WERI-Rb-1 (cell line): ENCODE measurements around the gene BNC2.

ENCODE experiments used
- DNase-seq: peaks from one replicate; pipeline ENCODE4 v3.0.0-alpha.2; 2020
- H3K27ac ChIP-seq: fragments of 250-450 bp; sonication (Bioruptor Pico); 2 replicates; pipeline ENCODE4 v1.5.1; 2020; ENCODE audit warnings: mild to moderate bottlenecking, moderate library complexity
- H3K27me3 ChIP-seq: fragments of 250-450 bp; sonication (Bioruptor Pico); 2 replicates; pipeline ENCODE4 v1.5.1; 2021; ENCODE audit warnings: mild to moderate bottlenecking, low read depth, moderate library complexity; ENCODE audit not compliant: insufficient read depth, severe bottlenecking
- H3K36me3 ChIP-seq: fragments of 250-450 bp; sonication (Bioruptor Pico); 2 replicates; pipeline ENCODE4 v1.5.1; 2020; ENCODE audit warnings: mild to moderate bottlenecking, moderate library complexity
- H3K4me3 ChIP-seq: 2 replicates; pipeline ENCODE4 v1.5.1; 2011; ENCODE audit warnings: low read depth, mild to moderate bottlenecking, control low read depth, low read length
- H3K9me3 ChIP-seq: fragments of 250-450 bp; sonication (Bioruptor Pico); 2 replicates; pipeline ENCODE4 v1.5.1; 2021; ENCODE audit warnings: mild to moderate bottlenecking, moderate library complexity; ENCODE audit not compliant: severe bottlenecking
- TF ChIP-seq, protein P1 (sequence below): IDR thresholded peaks from 2 replicates; pipeline ENCODE4 v1.5.1; 2011; ENCODE audit warnings: low read depth, mild to moderate bottlenecking, control low read depth, inconsistent platforms, low read length

BNC2 gene

DNA sequence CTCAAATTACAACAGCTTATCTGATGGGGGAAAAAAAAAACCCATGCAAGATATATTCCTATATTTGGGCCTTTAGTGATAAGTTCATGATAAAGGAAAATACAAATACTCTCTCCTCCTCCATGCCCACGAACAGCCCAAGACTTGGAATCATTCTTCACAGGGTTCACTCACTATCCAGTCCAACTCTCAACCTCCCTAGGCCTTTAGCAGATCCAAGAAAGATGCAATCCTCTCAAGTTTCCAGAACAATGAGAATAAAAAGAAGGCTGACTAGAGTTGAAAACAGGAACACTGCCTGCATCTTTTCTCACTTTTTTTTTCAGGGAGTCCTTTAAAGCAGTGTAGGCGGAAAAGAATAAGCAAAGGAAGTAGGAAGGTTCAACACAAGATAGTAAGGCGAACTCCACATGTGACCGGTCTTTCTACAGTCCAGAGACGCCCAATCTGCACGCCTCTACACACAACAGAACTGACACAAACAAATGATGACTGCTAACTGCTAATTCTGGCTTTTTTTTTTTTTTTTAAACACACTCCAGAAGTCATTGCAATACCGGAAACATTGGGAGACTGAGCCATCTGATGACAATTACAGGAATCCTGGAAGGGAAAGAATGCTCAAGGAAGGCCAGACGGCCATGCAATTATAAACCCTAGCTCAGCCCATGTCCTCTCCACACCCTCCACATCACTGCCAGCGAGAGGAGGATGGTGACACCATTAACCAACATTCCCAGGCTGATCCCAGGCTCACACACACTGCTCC, 75.4 kb downstream of the BNC2 start:
- Histone ChIP-seq H3K36me3 (no peaks in the 10 kb centered on the region), H3K4me3 (no peak overlapping the region), H3K27me3 (no peaks in the 10 kb centered on the region), H3K9me3 (no peaks in the 10 kb centered on the region), H3K27ac (no peak overlapping the region)
- DNase-seq: no peak
- TF ChIP-seq, protein P1, sequence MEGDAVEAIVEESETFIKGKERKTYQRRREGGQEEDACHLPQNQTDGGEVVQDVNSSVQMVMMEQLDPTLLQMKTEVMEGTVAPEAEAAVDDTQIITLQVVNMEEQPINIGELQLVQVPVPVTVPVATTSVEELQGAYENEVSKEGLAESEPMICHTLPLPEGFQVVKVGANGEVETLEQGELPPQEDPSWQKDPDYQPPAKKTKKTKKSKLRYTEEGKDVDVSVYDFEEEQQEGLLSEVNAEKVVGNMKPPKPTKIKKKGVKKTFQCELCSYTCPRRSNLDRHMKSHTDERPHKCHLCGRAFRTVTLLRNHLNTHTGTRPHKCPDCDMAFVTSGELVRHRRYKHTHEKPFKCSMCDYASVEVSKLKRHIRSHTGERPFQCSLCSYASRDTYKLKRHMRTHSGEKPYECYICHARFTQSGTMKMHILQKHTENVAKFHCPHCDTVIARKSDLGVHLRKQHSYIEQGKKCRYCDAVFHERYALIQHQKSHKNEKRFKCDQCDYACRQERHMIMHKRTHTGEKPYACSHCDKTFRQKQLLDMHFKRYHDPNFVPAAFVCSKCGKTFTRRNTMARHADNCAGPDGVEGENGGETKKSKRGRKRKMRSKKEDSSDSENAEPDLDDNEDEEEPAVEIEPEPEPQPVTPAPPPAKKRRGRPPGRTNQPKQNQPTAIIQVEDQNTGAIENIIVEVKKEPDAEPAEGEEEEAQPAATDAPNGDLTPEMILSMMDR: no peak

DNA sequence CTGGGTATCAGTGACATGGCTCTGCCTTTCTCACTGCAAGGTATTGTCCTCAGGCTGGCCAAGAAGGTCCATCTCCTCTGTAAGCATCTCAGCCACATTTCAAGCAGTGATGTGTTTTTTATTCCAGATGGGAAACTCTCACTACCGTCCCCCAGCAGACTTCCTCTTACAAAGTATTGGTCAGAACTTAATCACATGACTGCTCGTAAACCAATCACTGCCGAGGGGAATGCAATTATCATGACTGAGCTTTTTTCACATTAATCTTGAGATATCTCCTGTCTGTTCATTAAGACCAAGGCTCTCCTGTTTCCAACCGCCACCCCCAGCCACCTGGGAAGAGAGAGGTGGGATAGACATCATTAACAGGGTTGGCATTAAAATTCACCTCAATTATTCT, 76.4 kb downstream of the BNC2 start:
- H3K9me3 ChIP-seq: no peaks in the 10 kb centered on the region
- H3K4me3 ChIP-seq: no peak overlapping the region
- no peaks in the 10 kb centered on the region for H3K27me3 ChIP-seq
- no peak for DNase-seq
- H3K27ac ChIP-seq: no peak overlapping the region
- TF ChIP-seq, protein P1: no peak
- H3K36me3 ChIP-seq: no peaks in the 10 kb centered on the region

DNA sequence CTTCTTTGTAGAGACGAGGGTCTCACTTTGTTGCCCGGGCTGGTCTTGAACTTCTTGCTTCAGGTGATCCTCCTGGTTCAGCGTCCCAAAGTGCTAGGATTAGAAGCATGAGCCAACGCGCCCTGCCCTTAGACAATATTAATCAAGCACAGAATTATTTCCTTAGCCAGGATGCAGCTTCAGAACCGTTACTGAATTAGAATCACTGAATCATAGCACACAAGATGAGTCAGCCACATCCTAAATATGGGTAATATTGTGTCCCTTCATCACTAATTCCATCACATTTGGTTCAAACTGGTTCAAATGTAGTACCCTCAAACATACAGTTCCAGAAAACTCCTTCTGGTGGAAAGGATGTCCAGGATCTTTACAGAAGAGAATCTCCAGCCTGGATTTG, 82.7 kb downstream of the BNC2 start:
- TF ChIP-seq, protein P1: no peak
- Histone ChIP-seq H3K4me3 (no peak overlapping the region), H3K9me3 (no peaks in the 10 kb centered on the region), H3K27me3 (no peaks in the 10 kb centered on the region), H3K36me3 (no peaks in the 10 kb centered on the region), H3K27ac (no peak overlapping the region)
- DNase-seq: no peak

DNA sequence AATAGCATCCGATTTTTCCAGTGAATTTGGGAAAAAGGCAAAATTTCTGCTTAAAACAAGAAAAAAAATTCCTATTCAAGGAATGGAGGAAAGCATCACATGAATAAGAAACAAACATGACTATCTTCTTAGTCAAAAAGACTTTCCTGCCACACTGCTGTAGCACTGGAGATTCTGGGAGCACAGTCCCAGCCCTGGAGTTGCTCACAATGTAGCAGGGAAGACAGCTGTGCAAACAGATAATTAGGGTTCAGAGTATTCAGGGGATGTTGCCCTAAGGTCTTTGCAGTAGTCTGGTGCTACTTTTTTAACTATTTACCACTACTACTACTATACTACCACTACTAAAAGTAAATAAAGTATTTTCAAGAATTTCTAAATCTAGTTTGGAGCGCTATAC, 86.5 kb downstream of the BNC2 start:
- Histone ChIP-seq H3K27ac (no peak overlapping the region), H3K27me3 (no peaks in the 10 kb centered on the region), H3K9me3 (no peaks in the 10 kb centered on the region), H3K4me3 (no peak overlapping the region), H3K36me3 (no peaks in the 10 kb centered on the region)
- TF ChIP-seq, protein P1: no peak
- DNase-seq: no peak

DNA sequence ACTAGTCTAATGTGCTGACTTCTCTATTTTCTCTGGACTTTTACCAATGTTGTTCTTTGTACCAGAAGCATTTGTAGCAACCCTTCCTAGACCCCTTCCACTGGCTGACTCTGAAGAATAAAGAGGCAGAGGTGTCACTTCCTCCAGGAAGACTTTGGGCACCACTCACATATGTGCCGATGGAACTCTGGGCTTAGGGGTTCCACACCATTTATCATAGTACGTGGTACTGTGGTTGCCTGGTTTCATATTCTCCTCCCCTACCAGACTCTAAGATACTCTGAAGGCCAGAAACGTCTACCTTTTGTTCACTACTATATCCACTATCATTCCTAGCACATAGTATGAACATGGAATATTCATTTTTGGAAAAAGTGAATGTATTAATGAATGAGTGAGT, 88.0 kb downstream of the BNC2 start:
- H3K9me3 ChIP-seq: no peaks in the 10 kb centered on the region
- DNase-seq: no peak
- H3K27ac ChIP-seq: no peak overlapping the region
- no peaks in the 10 kb centered on the region for H3K27me3 ChIP-seq
- TF ChIP-seq, protein P1: no peak
- no peak overlapping the region for H3K4me3 ChIP-seq
- no peaks in the 10 kb centered on the region for H3K36me3 ChIP-seq

DNA sequence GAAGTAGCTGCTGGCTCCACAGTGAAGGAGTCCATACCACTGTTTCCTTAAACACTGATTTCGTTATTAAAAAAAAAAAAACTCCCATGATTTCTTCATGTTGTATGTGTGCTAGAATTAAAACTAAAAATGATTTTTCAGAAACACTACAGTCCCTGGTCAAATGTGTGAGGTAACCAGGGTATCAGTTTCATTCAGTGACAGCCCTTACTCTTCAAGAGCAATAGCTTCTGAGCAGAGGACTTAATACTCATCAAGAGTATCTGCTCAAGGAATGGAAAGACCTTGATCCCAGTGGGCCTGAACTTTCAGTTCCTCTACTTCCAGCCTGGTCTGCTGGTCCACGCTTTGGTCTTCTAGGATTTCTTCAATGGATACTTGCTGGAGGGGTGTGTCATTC, 95.1 kb downstream of the BNC2 start:
- H3K36me3 ChIP-seq: no peaks in the 10 kb centered on the region
- H3K4me3 ChIP-seq: no peak overlapping the region
- TF ChIP-seq, protein P1: no peak
- no peaks in the 10 kb centered on the region for H3K27me3 ChIP-seq
- no peak overlapping the region for H3K27ac ChIP-seq
- DNase-seq: no peak
- no peaks in the 10 kb centered on the region for H3K9me3 ChIP-seq
